ENCODE data around the gene MEX3A.

Gene MEX3A

GRCh38 chr1:156101880-156102279 is 19.6 kb upstream of the MEX3A start:
- Mint-ChIP-seq H3K36me3 (ENCODE audit: low read depth) (peaks cover 42% of the 10 kb centered on the region), H3K27ac (peak overlapping the region; percentile 95), H3K27me3 (peaks cover 42% of the 10 kb centered on the region), H3K4me1 (ENCODE audit: low read depth) (peaks cover 86% of the 10 kb centered on the region), H3K4me3 (no peak overlapping the region), H3K9me3 (no peaks in the 10 kb centered on the region)
- intact Hi-C loops (cut with micrococcal nuclease): no loop called here

GRCh38 chr1:156100205-156100995 is 18.1 kb upstream of the MEX3A start:
- intact Hi-C loops (cut with micrococcal nuclease): no loop called here
- Mint-ChIP-seq H3K36me3 (ENCODE audit: low read depth) (peaks cover 57% of the 10 kb centered on the region), H3K9me3 (no peaks in the 10 kb centered on the region), H3K4me3 (no peak overlapping the region), H3K27ac (peak overlapping the region; percentile 53), H3K4me1 (ENCODE audit: low read depth) (peaks cover 86% of the 10 kb centered on the region), H3K27me3 (peaks cover 49% of the 10 kb centered on the region)

- no peak overlapping the region for H3K27ac Mint-ChIP-seq
- peaks cover 62% of the 10 kb centered on the region for H3K36me3 Mint-ChIP-seq (ENCODE audit: low read depth)
- no peak overlapping the region for H3K4me3 Mint-ChIP-seq
- no peaks in the 10 kb centered on the region for H3K9me3 Mint-ChIP-seq
- intact Hi-C loops (cut with micrococcal nuclease): no loop called here
- H3K4me1 Mint-ChIP-seq (ENCODE audit: low read depth): peaks cover 77% of the 10 kb centered on the region
- H3K27me3 Mint-ChIP-seq: peaks cover 55% of the 10 kb centered on the region
Observed at GRCh38 chr1:156099282-156099681, 17.0 kb upstream of the MEX3A start.

GRCh38 chr1:156098784-156099183 is 16.5 kb upstream of the MEX3A start:
- peaks cover 67% of the 10 kb centered on the region for H3K36me3 Mint-ChIP-seq (ENCODE audit: low read depth)
- H3K27me3 Mint-ChIP-seq: peaks cover 60% of the 10 kb centered on the region
- no peak overlapping the region for H3K27ac Mint-ChIP-seq
- H3K4me3 Mint-ChIP-seq: no peak overlapping the region
- peaks cover 77% of the 10 kb centered on the region for H3K4me1 Mint-ChIP-seq (ENCODE audit: low read depth)
- H3K9me3 Mint-ChIP-seq: no peaks in the 10 kb centered on the region
- intact Hi-C loops (cut with micrococcal nuclease): no loop called here

GRCh38 chr1:156097499-156098178 is 15.4 kb upstream of the MEX3A start:
- H3K36me3 Mint-ChIP-seq (ENCODE audit: low read depth): peaks cover 79% of the 10 kb centered on the region
- peaks cover 70% of the 10 kb centered on the region for H3K27me3 Mint-ChIP-seq
- peaks cover 70% of the 10 kb centered on the region for H3K4me1 Mint-ChIP-seq (ENCODE audit: low read depth)
- H3K9me3 Mint-ChIP-seq: no peaks in the 10 kb centered on the region
- intact Hi-C loops (cut with micrococcal nuclease): no loop called here
- H3K27ac Mint-ChIP-seq: peak overlapping the region; percentile 86
- no peak overlapping the region for H3K4me3 Mint-ChIP-seq

GRCh38 chr1:156096640-156097391 is 14.6 kb upstream of the MEX3A start:
- H3K27me3 Mint-ChIP-seq: peaks cover 75% of the 10 kb centered on the region
- peak overlapping the region; percentile 51 for H3K4me3 Mint-ChIP-seq
- no peaks in the 10 kb centered on the region for H3K9me3 Mint-ChIP-seq
- H3K4me1 Mint-ChIP-seq (ENCODE audit: low read depth): peaks cover 62% of the 10 kb centered on the region
- H3K36me3 Mint-ChIP-seq (ENCODE audit: low read depth): peaks cover 85% of the 10 kb centered on the region
- peak overlapping the region; percentile 86 for H3K27ac Mint-ChIP-seq
- intact Hi-C loops (cut with micrococcal nuclease): loop anchor here (1.0 kb wide), 1 partner anchor 33 kb away; no protein-coding TSS in a partner anchor

GRCh38 chr1:156095906-156096508 is 13.7 kb upstream of the MEX3A start:
- Mint-ChIP-seq H3K36me3 (ENCODE audit: low read depth) (peaks cover 87% of the 10 kb centered on the region), H3K4me1 (ENCODE audit: low read depth) (peaks cover 58% of the 10 kb centered on the region), H3K27me3 (peaks cover 72% of the 10 kb centered on the region), H3K4me3 (no peak overlapping the region), H3K27ac (no peak overlapping the region), H3K9me3 (no peaks in the 10 kb centered on the region)
- intact Hi-C loops (cut with micrococcal nuclease): loop anchor here (1.0 kb wide), 1 partner anchor 34 kb away; no protein-coding TSS in a partner anchor

- Mint-ChIP-seq H3K4me1 (ENCODE audit: low read depth) (peaks cover 57% of the 10 kb centered on the region), H3K9me3 (no peaks in the 10 kb centered on the region), H3K4me3 (no peak overlapping the region), H3K36me3 (ENCODE audit: low read depth) (peaks cover 78% of the 10 kb centered on the region), H3K27ac (no peak overlapping the region), H3K27me3 (peaks cover 56% of the 10 kb centered on the region)
- intact Hi-C loops (cut with micrococcal nuclease): loop anchor here (2.0 to 5.0 kb wide), 2 partner anchors 37 to 136 kb away; partner anchors contain the start of gene LAMTOR2
Observed at GRCh38 chr1:156091610-156092009, 9.3 kb upstream of the MEX3A start.

GRCh38 chr1:156090840-156091188 is 8.5 kb upstream of the MEX3A start:
- intact Hi-C loops (cut with micrococcal nuclease): loop anchor here (1.0 to 5.0 kb wide), 3 partner anchors 36 to 136 kb away; partner anchors contain the start of gene LAMTOR2
- H3K4me3 Mint-ChIP-seq: peak overlapping the region; percentile 48
- H3K36me3 Mint-ChIP-seq (ENCODE audit: low read depth): peaks cover 78% of the 10 kb centered on the region
- H3K9me3 Mint-ChIP-seq: no peaks in the 10 kb centered on the region
- H3K27ac Mint-ChIP-seq: peak overlapping the region; percentile 78
- peaks cover 61% of the 10 kb centered on the region for H3K27me3 Mint-ChIP-seq
- H3K4me1 Mint-ChIP-seq (ENCODE audit: low read depth): peaks cover 55% of the 10 kb centered on the region

GRCh38 chr1:156090138-156090839 is 8.0 kb upstream of the MEX3A start:
- H3K36me3 Mint-ChIP-seq (ENCODE audit: low read depth): peaks cover 78% of the 10 kb centered on the region
- H3K9me3 Mint-ChIP-seq: no peaks in the 10 kb centered on the region
- H3K4me1 Mint-ChIP-seq (ENCODE audit: low read depth): peaks cover 53% of the 10 kb centered on the region
- H3K4me3 Mint-ChIP-seq: peak overlapping the region; percentile 48
- intact Hi-C loops (cut with micrococcal nuclease): loop anchor here (1.0 to 5.0 kb wide), 3 partner anchors 35 to 137 kb away; partner anchors contain the start of gene LAMTOR2
- H3K27ac Mint-ChIP-seq: peak overlapping the region; percentile 78
- peaks cover 61% of the 10 kb centered on the region for H3K27me3 Mint-ChIP-seq

- H3K27me3 Mint-ChIP-seq: peaks cover 63% of the 10 kb centered on the region
- intact Hi-C loops (cut with micrococcal nuclease): loop anchor here (1.0 to 5.0 kb wide), 3 partner anchors 35 to 138 kb away; partner anchors contain the start of gene LAMTOR2
- peaks cover 59% of the 10 kb centered on the region for H3K4me1 Mint-ChIP-seq (ENCODE audit: low read depth)
- H3K9me3 Mint-ChIP-seq: no peaks in the 10 kb centered on the region
- peak overlapping the region; percentile 21 for H3K4me3 Mint-ChIP-seq
- peak overlapping the region; percentile 78 for H3K27ac Mint-ChIP-seq
- peaks cover 78% of the 10 kb centered on the region for H3K36me3 Mint-ChIP-seq (ENCODE audit: low read depth)
Observed at GRCh38 chr1:156089704-156090103, 7.4 kb upstream of the MEX3A start.

GRCh38 chr1:156086256-156086662 is 4.0 kb upstream of the MEX3A start:
- Mint-ChIP-seq H3K4me1 (ENCODE audit: low read depth) (peaks cover 64% of the 10 kb centered on the region), H3K27me3 (peaks cover 46% of the 10 kb centered on the region), H3K27ac (no peak overlapping the region), H3K4me3 (no peak overlapping the region), H3K36me3 (ENCODE audit: low read depth) (peaks cover 64% of the 10 kb centered on the region), H3K9me3 (no peaks in the 10 kb centered on the region)
- intact Hi-C loops (cut with micrococcal nuclease): no loop called here
